Measurements from ENCODE around the gene STARD4.

Gene STARD4

DNA sequence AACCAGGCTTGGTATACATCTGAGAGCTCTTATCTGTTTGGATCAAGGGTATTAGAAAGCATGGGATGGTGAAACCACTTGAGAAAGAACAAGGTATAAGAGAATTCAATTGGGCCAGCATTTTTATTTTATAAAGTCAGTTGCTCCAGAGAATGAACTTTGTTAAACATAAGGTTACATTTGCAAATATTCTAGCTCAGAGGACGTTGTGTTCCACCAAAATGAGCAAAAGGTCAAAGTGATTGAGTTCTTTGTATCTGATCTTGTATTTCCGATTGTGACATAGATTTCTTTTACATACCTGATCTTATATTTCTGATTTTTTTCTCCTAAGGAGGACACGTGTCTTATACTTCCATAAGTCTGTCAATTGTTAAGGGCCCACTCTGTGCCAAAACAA, 8.6 kb upstream of the STARD4 start:
- DNase-seq, result no peak

DNA sequence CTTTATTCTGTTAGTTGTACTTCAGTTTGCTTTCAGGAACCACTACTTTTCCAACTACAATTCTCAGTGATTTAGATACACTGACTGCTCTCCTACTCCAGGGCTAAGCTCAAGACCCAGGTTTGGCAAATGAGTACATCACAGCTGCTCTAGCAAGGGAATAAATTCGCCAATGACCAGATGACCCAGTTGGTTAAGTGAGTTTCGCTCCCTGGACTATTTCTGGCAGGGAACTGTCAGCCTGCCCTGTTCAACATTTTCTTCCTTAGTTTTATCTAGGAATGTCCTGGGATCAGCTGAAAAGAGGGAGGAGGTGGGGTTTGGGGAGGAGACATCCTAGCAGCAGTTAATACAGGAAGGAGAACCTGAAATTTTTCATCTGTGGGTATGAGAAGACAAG, 6.4 kb upstream of the STARD4 start:
- DNase-seq, result no peak

DNA sequence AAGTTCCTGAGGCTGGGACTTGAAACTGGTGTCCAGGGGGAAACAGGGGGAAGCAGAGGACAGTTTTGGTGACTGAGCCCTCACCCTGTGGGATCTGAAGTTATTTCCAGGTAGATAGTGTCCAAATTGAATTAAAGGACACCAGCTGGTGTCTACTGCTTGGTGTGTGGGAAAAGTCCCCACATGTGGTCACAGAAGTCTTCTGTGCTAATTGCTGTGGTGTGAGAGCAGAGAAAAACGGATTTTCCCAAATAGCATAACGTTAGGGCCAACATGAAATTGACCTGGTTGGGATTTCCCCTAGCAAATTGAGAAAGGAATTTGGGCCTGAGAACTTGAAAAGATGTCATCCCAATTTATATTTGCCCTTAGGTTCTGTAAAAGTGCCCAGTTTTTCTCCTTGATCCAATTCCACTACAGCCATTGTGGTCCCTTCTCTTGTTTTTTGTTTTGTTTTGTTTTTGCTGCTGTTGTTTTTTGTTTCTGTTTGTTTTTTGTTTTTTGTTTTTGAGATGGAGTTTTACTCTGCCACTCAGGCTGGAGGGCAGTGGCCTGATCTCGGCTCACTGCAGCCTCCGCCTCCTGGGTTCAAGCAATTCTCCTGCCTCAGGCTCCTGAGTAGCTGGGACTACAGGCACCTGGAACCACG, 5.6 kb upstream of the STARD4 start:
- DNase-seq, result no peak

DNA sequence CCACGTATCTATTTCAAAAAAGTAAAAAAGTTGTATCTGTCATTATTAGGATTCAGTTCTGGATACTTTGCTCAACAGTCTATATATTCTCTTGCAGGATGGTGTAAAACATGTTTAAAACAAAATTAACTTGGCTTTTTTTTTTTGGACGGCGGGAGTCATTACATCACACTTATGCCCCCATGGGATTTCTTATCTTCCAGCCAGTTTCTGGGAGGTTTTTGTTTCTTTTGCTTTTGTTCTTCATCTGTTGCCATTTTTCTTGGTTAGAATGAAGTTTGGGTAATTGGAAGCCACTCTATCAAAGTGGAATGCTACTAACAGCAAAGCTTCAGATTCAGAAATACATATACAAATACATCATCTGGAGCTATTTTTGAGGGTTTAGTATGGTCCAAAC, 1.8 kb upstream of the STARD4 start:
- no peak for DNase-seq

DNA sequence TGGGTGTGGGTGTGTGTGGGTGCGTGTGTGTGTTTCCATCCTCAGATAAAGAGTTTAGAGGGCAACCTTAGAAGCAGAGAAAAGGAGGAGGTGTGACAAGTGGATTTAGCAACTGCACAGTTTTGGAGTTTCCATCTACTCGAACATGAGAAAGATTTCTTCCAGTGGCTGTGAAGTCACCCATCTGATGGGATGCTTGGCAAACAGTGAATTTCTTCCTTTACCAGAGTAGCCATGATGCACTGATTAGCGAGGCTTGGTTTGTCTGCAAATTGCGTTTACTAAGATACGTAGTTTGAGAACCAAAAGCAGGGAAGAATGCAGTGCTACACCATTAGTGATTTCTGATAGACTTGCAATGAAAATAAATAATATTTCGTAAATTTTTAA, 791 bp upstream of the STARD4 start:
- DNase-seq, result peak in 1 of 2 experiments; percentile 8

DNA sequence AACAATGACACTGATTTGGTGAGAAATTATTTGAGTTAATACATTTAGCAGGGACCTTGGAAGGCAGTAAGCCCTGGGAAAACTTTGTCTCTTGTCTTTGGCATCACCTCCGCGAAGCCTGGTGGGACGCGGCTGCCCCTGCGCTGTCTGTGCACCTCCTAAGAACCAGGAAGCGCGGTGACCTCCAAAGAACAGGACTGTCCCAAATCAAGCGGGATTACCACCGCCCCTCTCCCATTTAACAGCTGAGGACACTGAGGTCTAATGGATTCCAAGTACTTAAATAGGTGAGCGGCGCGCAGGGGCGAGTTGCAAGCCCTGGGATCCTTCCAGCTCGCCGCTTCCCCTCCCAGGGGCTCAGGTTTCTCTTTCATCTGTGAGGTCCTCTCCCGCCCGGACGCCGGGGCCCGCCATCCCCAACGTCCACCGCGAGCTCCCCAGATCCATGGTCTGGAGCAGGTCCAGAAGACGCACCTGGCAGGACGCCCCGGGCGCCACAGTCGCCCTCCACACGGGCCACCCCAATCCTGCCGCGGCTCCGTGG, 432 bp downstream of the STARD4 start:
- peak; percentile 25 to 43 for DNase-seq

DNA sequence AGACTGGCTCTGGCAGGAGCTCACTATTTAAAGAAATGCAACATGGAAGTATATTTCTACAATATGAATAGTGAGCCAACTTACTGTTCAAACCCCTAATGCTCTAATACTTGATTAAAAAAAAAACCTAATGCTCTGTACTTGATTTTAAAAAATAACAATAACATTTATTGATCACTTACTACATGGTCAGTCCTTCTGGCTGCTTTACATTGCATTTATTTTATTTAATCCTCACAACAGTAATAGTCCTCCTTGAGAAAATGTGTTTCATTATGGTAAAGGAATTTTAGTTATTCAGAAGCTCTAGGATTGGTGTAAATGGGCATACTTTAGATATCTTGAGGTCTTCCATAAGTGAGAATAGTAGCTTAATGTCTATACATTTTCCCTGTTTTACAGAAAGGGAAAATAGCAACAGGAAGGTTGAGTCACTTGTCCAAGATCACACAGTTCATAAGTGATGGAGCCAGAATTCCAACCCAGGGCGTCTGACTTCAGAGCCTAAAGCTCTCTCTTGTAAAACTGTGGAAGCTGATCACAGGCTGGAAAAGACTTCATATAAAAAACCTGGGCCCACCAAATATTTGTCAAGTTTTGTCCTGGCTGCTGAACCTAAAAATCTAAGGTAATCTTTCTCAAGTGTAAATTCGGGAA, 1.0 kb downstream of the STARD4 start:
- no peak for DNase-seq

DNA sequence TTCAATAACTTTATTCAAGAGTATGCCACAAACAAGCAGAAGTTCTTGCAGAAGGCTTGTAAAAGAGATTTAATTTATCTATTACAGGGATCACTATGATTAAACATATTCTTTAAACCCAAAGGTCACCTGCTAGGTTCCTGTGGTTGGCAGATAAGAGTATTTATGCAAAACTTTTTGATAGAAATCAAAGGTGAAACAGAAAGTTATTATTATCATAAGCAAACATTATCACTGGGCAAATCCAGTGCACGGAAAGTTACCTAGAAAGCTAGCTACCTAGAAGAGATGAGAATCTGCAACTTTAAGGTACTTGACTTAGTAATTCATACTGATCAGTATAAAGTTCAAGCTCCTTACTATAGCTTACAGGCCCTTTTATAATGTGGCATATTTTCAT, 3.2 kb downstream of the STARD4 start:
- DNase-seq, result no peak

DNA sequence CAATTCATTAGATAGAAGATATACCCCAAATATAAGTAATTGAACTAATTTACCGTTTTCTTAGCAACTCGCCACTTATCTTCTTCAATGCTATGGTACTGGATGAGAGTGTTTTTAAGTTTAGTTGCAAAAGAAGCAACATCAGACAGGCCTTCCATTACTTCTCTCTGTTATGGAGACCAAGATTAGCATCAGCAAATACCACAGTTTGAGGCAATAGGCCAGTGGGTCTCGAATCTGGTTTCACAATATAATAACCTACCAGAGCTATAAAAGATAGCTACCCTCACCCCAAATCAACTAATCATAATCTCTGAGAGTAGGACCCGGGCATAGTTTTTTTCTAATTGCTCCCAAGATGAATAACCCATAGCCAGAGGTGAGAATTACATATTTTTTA, 5.1 kb downstream of the STARD4 start:
- DNase-seq, result no peak

DNA sequence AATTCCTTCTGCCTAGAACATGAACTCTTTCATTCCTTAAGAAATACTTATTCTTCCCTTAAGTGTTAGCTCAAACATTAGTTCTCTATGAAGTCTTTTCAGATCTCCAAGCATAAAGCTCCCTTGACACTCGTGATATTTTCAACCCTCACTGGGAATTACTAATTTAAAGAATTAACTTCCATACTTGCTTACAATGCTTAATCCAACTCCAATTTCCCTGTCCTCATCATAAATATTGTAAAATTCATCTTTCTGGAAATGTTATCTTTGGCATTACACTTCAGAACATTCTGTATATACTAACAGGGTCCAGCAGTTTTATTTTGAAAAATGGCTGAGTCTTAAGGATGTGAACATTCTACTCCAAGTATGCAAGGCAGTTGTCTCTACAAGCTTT, 7.2 kb downstream of the STARD4 start:
- DNase-seq, result no peak

DNA sequence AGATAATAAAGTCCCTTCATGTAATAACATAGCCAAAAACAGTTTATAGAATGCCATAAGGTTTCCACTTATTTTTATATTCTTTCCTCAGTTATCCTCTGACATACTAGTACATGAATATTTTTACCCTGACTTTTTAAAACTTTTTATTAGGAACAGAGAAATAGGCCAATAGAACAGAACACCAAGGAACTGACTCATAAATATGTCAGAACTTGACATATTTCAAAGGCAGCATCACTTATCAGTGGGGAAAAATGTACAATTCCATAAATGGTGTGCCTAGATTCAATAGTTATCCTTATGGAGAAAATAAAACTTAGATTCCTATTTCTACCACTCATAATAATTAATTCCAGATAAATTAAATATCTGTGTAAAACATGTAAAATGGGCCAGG, 9.4 kb downstream of the STARD4 start:
- no peak for DNase-seq

DNA sequence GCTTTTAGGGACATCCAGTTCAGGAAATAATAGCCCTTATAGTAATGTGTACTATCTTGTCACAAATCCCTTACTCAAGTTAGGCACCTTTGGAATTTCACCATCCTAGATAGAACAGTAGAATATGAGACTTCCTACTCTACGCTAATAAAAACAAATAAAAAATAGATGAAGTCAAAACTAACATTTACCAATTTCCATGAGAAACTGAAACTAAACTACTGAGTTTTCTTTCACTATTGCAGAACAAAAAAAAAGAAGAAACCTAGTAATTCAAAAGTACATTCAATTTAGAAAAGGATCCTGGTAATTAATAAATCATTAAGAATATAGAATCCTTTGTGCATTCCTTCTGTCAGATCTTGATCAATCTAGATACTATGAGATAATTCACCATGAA, 14.0 kb downstream of the STARD4 start:
- no peak for DNase-seq

DNA sequence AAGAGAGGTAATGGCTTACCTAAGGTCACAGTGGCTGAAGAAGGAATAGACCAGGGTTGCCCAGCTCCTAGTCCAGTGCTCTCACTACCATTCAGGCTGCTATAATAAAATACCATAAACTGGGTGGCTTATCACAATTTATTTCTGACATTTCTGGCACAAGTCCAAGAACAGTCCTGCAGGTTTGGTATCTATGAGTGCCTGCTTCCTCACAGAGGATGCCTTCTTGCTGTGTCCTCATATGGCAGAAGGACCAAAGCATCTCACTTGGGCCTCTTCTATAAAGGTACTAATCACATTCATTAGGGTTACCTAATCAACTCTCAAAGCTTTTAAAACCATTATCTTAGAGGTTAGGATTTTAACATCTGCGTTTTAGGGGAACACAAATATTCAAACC, 17.2 kb downstream of the STARD4 start:
- DNase-seq, result no peak

DNA sequence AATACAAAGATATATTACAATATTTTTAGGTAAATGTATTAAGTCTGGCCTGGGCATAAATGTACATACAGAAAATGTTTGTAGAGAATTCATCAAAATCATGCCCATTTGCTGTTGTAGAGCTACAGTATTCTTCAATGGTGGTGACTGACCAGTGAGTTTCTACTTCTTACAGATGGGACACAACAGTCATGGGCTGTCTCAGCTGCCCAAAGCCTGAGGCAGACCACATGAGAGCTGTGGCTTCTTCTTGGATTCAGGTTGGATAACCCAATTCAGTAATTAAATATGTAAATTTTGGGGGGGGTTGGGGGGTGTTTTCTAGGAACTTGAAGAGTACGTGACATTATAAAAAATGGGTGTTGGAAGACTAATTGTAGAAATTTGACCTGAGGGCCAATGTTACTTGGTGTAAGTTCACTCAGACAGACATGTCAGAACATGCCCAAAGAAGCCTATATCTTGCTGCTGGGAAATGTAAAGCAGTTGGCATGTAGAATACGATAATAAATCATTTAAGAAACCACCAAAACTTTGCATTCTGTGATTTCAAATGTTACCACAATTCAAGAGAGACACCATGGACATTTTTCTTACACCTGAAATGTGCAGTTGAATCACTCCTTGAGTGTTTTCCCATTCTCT, 17.9 kb downstream of the STARD4 start:
- no peak for DNase-seq

DNA sequence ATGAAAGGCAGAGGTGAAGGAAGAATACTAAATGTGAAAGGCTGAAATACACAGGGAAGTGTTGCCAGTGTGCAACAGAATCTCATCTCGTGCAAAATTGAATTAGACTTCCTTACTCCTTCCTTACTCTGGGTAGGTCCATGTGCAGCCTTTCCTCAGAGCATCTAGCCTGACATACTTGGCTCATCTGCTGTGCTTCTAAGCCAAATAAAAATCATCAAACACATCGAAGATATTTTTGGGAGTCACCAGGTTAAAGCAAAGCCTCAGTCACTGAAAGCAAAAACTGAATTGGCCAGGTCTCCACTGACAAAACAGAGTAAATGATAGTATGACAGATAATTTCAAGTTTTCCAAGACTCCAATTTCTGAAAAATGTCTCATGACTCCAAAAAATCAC, 19.3 kb downstream of the STARD4 start:
- DNase-seq, result no peak

DNA sequence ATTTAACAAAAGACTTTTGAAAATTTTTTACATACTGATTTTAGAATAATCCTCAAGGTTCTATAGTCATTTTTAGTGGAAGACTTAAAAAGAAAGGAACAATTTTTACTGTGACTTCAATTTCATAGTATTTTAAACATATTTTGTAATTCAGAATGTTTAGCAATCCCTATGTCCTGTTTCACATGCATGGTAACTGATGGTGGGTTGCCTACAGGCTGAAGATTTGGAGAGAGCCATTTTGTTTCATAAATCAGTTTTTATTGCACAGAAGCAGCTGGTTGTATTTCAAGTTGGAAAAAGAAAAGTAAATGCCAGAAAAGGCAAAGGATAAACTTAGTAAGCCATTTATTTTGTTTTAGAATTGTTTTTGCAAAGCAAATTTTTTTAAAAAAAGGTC, 24.0 kb downstream of the STARD4 start:
- DNase-seq, result no peak

DNA sequence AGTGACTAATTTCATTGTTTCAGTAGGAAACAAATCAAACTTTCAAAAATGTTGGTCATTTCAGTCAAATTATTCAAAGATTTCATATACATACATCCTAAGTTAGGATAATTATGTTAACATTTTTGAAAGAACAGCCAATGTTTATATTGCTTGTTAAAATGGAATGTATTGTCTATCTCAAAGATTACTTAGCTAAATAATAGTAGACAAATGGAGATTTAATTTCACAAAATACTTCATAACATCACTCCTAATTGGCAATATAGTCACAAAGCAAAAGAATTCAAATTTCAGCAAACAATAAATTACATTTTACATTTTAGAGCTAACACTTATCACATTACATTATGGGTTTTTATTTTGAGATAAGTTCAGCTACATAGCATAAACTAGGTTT, 25.4 kb downstream of the STARD4 start:
- DNase-seq, result no peak

DNA sequence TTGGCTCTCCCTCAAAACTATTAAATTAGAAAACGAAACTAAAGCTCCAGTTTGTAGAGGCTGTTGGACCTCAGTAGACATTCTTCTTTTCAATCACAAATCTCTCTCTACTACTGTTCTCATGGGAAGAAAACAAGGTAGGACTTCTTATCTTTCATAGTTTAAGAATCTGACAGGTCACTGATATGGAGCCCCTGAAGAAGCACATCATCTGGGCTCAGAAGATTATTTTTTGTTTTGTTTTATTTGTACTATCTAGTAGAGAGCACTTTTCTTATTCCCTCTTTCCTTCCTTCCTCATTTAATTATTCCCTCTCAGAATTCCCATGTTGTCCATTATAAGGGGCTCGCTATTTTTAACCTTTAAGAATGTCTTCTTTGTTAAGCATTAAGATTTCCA, 26.3 kb downstream of the STARD4 start:
- no peak for DNase-seq

DNA sequence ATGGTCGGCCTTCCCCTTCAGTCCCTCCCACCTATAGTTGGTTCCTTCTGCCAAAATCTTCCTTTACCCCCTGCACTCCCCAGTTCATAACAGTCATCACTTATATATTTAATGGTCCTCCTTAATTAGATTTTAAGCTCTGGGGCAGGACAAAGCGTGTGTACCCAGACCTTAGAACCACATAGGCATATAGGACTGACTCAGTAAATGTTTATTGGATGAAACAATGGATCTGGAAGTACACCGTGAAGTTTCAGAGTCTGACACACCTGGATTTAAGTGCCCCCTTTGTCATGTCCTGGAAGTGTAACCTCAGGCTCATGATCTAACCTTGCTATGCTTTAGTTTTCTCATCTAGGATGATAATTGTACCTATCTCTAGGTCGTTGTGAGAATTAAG, 32.0 kb downstream of the STARD4 start:
- no peak for DNase-seq

DNA sequence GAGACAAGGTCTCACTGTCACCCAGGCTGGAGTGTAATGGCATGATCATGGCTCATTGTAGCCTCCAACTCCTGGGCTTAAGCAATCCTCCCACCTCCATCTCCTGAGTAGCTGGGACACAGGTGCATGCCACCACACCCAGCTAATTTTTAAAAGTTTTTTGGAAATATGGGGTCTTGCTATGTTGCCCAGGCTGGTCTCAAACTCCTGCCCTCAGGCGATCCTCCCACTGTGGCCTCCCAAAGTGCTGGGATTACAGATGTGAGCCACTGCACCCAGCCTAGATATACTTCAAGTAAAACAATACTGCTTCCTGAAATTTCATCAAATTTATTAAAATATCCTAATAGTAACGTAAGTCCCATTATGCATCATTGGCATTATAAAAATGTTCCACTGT, 33.4 kb downstream of the STARD4 start:
- no peak for DNase-seq

DNA sequence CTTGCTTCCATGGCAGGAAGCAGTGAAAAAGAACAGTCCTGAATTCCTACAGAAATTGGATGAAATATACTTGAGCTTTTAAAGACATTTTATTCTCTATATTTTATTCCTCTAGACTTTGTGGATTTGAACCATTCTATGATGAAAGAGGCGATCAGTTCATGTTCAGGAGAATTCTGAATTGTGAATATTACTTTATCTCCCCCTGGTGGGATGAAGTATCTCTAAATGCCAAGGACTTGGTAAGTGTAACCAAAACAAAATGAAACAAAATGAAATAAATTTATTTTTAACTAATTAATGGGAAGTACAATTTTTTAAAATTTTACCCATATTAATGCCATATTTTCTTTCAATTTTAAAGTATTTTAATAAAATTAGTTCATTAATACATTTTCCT, 34.1 kb downstream of the STARD4 start:
- no peak for DNase-seq

DNA sequence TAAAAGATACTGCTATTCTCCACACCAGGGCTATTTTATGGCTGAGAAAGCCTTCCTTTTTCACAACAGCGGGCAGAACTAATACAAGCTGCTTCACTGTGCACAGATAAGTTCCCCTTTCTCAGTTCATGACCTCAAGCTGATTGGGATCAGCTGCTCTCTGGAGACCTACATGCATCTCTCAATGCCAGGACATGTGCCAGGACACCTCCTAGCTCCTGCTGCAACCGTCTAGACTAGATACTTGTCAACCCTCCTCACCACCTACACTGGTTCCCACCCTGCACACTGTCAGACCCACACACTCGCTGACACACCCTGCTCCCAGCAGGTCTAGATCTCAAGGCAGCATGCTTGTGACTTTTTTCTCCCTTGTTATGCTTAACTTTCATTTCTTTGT, 39.8 kb downstream of the STARD4 start:
- DNase-seq, result no peak

DNA sequence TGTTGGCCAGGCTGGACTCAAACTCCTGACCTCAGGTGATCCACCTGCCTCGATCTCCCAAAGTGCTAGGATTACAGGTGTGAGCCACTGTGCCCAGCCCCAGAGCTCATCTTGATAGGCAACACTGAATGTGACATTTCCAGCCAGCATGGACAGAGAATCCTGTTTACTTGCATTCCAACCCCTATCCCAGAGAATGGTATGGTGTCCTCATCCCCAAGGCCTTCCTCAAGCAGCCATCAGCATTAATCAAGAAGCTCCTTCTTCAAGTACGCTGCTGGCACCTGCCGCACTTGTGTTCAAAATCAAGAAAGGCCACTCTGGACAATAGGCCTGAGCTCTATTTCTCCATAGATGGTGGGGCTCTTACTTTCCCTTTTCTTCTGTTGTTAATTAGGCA, 40.2 kb downstream of the STARD4 start:
- no peak for DNase-seq

DNA sequence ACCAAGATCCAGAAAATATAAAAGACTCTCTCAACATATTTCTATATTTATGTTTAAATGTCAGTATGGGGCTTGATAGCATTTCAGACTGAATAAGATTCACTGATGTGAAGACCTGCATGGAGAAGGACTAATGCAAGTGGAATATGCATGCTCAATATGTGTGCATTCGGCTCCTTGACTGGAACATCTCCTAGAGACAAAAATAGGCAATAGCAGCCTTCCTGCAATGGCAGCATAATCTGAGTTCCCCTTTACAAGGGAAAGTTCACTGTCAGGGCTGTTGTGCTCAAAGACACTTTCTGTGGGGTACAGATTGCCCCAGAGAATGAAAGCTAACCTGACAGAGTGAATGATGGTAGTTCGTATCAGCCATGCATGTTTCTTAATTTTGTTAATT, 42.4 kb downstream of the STARD4 start:
- DNase-seq, result no peak

All from SHP77 (cell line).